Hair follicle dermal papilla cell (primary cell): Measurements from ENCODE around the gene OR5AL1. TPM values are rescaled to one million over a fixed set of nuclear protein-coding genes. Genes with fewer than 3 reads are reported as not detected.

Experiments used
- total RNA-seq: library from RNA; depleted of rRNA; stranded (reverse); fragments of >200 nt; gene quantifications from 2 replicates; pipeline ENCODE4 v1.2.3, GENCODE V29; 2012

The OR5AL1 gene
- not detected in 2 replicates for total RNA-seq

GRCh38 chr11:56412396-56412795 lies at the start of gene OR5AL1:
Gene OR5AL1 (plus strand): TSS chr11:56412696.

DNA sequence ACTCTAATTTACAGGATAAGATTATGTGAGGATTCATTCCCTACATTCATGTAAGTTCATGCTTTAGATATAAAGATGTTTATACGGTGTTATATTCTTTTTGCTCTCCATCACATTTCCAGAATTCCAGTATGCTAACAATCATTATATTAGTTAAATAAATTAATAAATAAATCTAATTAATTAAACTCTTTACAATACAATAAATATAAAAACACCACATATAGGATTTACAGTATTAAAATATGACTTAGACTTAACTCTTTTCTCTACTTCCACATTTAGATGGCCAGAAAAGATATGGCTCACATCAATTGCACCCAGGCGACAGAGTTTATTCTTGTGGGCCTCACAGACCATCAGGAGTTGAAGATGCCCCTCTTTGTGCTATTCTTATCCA lies 37.2 kb upstream of the OR5AL1 start, which contains the start of gene OR8U1:
OR8U1 (plus strand) TSS at position 301 of the 400 bp plus-strand sequence; CDS start at position 301, 0 bp downstream.

Other genes with a start within 250 kb of the OR5AL1 start
- gene OR5J2, start 236.1 kb upstream of the OR5AL1 start, total RNA-seq = not detected in 2 replicates
- not detected in 2 replicates for gene OR5T2, start 178.4 kb upstream of the OR5AL1 start, total RNA-seq
- not detected in 2 replicates for gene OR5T3, start 160.4 kb upstream of the OR5AL1 start, total RNA-seq
- gene OR5T1, start 138.5 kb upstream of the OR5AL1 start, total RNA-seq = not detected in 2 replicates
- gene OR8H1, start 120.4 kb upstream of the OR5AL1 start, total RNA-seq = not detected in 2 replicates
- not detected in 2 replicates for gene OR8K3, start 97.6 kb upstream of the OR5AL1 start, total RNA-seq
- gene OR8K1, start 66.7 kb upstream of the OR5AL1 start, total RNA-seq = not detected in 2 replicates
- gene OR8J1, start 58.4 kb upstream of the OR5AL1 start, total RNA-seq = not detected in 2 replicates
- gene OR8U1, start 37.1 kb upstream of the OR5AL1 start, total RNA-seq = not detected in 2 replicates
- not detected in 2 replicates for gene OR5M3, start 60.7 kb downstream of the OR5AL1 start, total RNA-seq
- gene OR5M8, start 78.7 kb downstream of the OR5AL1 start, total RNA-seq = not detected in 2 replicates
- gene OR5M11, start 130.6 kb downstream of the OR5AL1 start, total RNA-seq = not detected in 2 replicates
- not detected in 2 replicates for gene OR5M10, start 165.0 kb downstream of the OR5AL1 start, total RNA-seq
- gene OR5M1, start 202.2 kb downstream of the OR5AL1 start, total RNA-seq = not detected in 2 replicates
- gene OR5AP2, start 229.7 kb downstream of the OR5AL1 start, total RNA-seq = not detected in 2 replicates